ENCODE results near the gene MRFAP1L1. TPM values are rescaled to one million over a fixed set of nuclear protein-coding genes. Genes with fewer than 3 reads are reported as not detected.

Gene MRFAP1L1
- total and polyA plus RNA-seq, 9 of the 15 experiments (the other 6 are each of a cell fraction or from before 2014, with no cell fraction given): 37.6 to 111 (median 83.8) TPM

- no peak for TF ChIP-seq DDX20 (tag; IDR thresholded peaks at IDR 0.05; ENCODE audit: low read depth)
- TF ChIP-seq MTA3 (IDR thresholded peaks at IDR 0.05; ENCODE audit: borderline replicate concordance): 0 out of 2 replicates have a peak, but pooled peaks have one; percentile 87
- TF ChIP-seq SRSF1 (IDR thresholded peaks at IDR 0.05; ENCODE audit: low read depth, low read length): no peak
- no peak for TF ChIP-seq PYGO2 (tag; IDR thresholded peaks at IDR 0.05)
- TF ChIP-seq ZNF384 (IDR thresholded peaks at IDR 0.05; ENCODE audit: low read depth, low read length): no peak
- peak; percentile 58; the same call in 1 of the 2 replicates for TF ChIP-seq GTF2F1 (IDR thresholded peaks at IDR 0.05; ENCODE audit: low read depth, low read length)
- no peak; a peak in 1 of 4 replicates for TF ChIP-seq KDM4B (IDR thresholded peaks at IDR 0.05; ENCODE audit: borderline replicate concordance in 2 of 2, low read depth in 1 of 2)
- no peak for TF ChIP-seq GATAD2A (IDR thresholded peaks at IDR 0.05)
- TF ChIP-seq ZNF766 (CRISPR knock-in tag; conservative IDR thresholded peaks at IDR 0.05): no peak
- TF ChIP-seq BRF1 (IDR thresholded peaks at IDR 0.05; ENCODE audit: borderline replicate concordance, extremely low read depth, insufficient read length): no peak
- no peak for TF ChIP-seq TSC22D4 (tag; IDR thresholded peaks at IDR 0.05)
- no peak; the same call in 1 of the 2 replicates for TF ChIP-seq ZNF75A (CRISPR knock-in tag; IDR thresholded peaks at IDR 0.05)
- no peak for TF ChIP-seq CEBPG (CRISPR knock-in tag; IDR thresholded peaks at IDR 0.05)
- no peak for TF ChIP-seq CEBPG (tag; conservative IDR thresholded peaks at IDR 0.05 in 1 of 2, IDR thresholded peaks at IDR 0.05 in 1 of 2)
- TF ChIP-seq, protein P1, sequence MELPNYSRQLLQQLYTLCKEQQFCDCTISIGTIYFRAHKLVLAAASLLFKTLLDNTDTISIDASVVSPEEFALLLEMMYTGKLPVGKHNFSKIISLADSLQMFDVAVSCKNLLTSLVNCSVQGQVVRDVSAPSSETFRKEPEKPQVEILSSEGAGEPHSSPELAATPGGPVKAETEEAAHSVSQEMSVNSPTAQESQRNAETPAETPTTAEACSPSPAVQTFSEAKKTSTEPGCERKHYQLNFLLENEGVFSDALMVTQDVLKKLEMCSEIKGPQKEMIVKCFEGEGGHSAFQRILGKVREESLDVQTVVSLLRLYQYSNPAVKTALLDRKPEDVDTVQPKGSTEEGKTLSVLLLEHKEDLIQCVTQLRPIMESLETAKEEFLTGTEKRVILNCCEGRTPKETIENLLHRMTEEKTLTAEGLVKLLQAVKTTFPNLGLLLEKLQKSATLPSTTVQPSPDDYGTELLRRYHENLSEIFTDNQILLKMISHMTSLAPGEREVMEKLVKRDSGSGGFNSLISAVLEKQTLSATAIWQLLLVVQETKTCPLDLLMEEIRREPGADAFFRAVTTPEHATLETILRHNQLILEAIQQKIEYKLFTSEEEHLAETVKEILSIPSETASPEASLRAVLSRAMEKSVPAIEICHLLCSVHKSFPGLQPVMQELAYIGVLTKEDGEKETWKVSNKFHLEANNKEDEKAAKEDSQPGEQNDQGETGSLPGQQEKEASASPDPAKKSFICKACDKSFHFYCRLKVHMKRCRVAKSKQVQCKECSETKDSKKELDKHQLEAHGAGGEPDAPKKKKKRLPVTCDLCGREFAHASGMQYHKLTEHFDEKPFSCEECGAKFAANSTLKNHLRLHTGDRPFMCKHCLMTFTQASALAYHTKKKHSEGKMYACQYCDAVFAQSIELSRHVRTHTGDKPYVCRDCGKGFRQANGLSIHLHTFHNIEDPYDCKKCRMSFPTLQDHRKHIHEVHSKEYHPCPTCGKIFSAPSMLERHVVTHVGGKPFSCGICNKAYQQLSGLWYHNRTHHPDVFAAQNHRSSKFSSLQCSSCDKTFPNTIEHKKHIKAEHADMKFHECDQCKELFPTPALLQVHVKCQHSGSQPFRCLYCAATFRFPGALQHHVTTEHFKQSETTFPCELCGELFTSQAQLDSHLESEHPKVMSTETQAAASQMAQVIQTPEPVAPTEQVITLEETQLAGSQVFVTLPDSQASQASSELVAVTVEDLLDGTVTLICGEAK (IDR thresholded peaks at IDR 0.05): peak; percentile 49; the same call in 1 of the 2 replicates
- TF ChIP-seq, protein P1 (CRISPR knock-in tag; IDR thresholded peaks at IDR 0.05): no peak
- TF ChIP-seq SAFB (IDR thresholded peaks at IDR 0.05; ENCODE audit: borderline replicate concordance, low read depth, low read length): 0 out of 2 replicates have a peak, but pooled peaks have one; percentile 35
- no peak for TF ChIP-seq CBX2 (IDR thresholded peaks at IDR 0.05; ENCODE audit: insufficient read depth, low read length, poor library complexity, severe bottlenecking)
- 0 out of 3 replicates have a peak, but pooled peaks of 1 of the 2 experiments have one; percentile 4 for TF ChIP-seq CBX3 (IDR thresholded peaks at IDR 0.05; ENCODE audit: borderline replicate concordance in 1 of 2, low read length in 2 of 2)
Measured at GRCh38 chr4:6673660-6674499, 35.8 kb downstream of the MRFAP1L1 start (continued).
